HG03571 (cell line): ENCODE results near the gene EML6.

ENCODE experiments used
- ATAC-seq: cut with Tn5 transposase; IDR thresholded peaks from one replicate; pipeline ENCODE4 v1.9.1; 2021; ENCODE audit not compliant: unreplicated experiment

The EML6 gene

DNA sequence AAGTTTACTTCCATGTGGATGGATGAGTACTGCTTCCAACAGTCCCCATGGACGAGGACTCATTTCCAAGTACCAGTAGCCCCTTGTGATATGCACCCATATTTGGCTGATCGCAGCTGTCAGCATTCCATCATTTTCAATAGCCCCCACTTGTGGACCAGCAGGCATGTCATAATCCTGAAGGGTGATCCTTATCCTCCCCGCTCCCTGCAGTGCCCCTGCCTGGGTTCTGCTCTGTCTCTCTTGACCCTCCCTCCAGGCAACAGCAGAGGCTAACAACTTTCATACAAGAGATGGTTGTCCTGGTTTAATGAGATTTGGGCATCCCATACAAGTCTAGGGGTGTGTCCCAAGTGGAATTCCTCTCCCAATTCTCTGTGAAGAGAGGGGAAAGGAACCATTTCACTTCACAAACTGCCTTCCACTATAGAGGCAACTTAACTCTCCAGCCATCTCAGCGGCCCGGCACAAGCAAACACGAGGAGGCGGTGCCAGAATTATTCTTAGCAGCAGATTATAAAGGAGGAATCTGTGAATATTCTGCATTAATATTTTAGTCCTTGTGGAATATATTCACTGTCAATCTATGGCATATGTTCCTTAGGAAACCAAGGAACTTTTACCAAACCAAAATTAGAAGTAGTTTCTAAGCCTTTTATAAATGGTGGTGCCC lies 216.1 kb downstream of the EML6 start:
- ATAC-seq = no peak

DNA sequence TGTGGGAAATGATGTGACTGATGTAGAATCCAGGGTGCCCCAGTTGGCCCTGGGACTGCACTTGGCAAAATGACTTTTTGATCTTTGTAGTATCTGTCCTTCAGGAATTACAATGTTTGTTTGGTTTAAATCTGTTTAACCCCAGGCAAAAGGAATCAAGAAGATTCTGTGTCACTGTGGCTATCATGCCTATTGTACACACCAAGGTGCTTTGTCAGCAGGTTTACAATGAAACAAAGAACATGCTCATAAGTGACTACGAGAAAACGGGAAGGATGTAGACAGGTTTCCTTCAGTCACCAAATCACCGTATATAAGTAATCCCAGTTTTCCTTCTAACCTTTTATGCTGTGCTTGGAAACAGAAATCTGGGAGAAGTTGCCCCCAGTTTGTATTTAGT lies 217.3 kb downstream of the EML6 start:
- ATAC-seq = no peak

DNA sequence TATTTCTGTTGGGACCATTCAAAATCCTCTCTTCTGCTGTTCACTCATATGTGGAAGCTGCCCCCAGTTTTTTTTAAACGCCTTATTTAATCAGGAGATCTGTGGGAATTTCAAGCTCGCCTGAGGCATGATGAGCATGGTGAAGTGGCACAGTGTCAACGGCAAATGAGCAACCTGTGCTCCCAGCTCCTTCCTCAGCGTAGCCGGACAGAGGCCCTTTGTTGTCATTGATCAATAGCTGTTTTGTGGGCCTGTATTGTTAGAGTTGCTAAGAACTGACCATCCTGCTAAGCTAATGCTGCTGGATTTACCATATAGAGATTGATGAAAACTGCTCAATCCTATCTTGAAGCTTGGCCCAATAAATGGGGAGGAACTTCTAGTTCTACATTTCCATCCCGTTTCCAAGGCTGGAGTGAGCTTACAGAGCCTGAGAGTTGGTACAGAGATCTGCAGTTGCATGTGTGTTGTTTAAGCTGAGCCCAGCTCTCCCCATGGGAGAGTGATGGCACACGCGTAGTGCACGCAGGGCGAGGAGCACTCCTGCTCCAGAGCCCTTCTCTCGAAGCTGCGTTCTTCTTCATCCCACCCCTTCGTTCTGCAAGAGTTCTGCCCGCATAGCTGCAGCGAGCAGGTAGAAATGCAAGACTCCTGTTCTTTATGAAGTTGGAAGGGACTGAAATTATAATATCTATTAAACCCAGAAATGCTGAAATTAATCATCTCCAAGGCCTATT lies 218.0 kb downstream of the EML6 start:
- no peak for ATAC-seq

DNA sequence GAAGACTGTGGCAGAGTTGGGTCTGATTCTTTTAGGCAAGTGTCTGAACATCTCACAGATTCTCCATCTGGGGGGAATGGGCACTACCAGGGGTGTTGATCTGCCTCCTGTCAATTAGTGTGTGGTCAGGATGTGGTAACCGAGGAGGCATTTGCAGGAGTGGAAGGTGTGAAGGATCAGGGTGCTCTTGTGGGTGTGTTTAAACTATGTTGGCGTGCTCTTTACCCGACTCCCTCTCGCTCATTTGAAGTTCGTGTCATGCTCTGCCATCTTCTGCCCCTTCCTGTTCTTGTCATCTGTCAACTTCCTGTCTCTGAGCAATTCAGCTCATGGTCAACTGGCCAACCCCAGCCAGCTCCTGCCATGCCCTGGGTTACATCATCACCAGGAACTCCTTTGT lies 218.9 kb downstream of the EML6 start:
- no peak for ATAC-seq

DNA sequence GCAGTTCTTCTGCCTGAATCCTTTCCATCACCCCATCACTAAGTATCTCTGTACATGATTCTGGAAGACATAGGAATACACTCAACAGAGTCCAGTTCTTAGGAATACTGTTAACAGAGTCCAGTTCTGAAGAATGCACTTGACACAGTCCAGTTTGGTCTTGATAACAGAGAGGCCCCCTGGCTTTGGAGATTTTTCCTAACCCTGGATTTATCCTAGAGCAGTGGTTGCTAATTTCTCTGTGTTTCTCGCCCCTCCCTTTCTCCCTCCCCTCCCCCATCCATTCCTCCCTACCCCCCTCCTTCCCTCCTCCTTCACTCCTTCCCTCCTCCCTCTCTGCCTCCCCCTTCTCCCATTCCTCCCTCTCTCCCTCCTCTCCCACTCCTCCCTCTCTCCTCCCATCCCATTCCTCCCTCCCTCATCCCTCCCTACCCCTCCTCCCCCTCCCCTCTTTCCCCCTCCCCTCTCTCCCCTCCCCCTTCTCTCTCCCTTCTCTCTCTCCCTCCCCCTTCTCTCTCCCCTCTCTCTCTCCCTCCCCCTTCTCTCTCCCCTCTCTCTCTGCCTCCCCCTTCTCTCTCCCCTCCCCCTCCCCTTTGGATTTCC lies 221.4 kb downstream of the EML6 start:
- ATAC-seq = no peak

DNA sequence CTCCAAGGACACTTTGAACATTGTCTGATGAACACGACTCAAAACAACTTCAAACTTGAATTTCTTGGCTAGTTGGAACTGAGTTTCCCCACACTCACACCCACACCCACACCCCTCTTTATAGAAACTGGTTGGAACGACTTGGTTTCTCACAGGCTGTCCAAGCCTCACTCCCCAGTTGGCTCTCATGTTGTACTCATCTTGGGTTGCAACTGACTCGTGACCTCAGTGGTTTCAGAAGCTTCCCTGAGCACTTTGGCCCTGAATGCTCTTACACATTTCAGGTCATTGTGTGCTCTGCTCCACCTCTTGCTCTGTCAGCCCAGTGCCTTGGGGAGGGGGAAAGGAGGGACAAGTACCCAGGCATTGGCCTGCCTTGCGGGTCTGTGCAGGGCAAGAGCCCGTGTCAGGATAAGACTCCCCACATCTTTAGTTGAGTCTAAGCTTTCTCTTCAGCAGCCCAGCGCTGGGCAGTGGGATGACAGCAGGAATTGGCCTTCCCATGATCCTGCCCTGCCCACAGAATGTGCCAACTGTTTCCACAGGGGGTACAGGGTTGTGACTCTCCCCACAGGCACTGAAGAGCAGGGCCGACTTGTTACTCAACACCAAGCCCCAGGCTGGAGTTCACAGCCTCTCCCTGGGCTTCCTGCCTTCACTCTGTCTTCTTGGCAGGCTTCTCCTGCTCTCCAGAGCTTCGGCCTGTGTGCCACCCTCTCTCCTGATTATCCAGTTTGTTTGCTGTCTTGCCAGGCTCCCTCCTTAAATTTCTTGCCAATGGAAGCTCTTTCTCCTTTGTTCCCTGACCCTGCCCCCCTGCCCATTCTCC lies 222.1 kb downstream of the EML6 start:
- ATAC-seq = no peak

DNA sequence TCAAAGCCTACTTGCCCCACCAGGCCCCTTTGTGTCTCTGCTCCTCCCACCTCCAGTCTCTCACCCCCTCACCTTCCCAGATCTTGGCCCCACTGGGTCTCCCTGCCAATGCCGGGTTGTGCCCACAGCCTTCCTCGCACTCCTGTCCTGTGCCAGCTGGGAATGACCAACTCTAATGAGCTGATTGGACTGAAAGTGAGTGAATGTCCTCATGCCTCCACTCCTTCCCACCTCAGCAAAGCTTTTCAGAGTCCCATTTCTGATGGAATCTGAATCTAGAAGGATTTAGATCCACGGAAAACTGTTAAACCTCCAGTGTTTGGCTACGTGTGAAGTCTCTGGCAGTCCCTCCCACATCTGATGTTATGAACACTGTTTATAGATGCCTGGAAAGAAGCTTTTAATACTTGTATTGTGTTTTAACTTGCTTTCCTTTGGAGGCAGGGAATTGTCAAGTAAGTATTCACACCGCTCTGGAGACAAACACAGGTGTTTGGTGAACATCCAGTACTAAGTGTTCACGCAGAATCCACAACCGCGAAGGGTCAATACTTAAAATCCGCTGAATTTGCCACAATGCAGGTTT lies 222.9 kb downstream of the EML6 start:
- no peak for ATAC-seq

DNA sequence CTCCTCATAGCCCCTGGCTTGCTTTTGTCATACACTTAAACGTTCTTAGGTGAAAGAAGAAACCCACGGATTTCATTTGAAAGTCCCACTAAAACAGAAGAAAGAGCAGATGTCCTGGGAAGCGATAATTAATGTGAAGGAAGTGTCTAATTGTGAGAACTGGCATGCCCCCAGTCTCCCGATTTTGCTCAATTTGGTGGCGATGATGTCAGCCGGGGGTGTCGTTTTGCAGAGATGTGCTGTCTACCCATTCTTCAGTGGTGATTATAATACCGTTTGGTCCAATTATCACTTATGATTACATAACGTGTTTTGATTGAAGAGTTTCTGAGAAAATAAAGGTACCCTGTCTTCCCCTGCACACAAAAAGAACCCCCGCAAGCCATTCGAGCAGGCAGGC lies 223.7 kb downstream of the EML6 start:
- no peak for ATAC-seq

DNA sequence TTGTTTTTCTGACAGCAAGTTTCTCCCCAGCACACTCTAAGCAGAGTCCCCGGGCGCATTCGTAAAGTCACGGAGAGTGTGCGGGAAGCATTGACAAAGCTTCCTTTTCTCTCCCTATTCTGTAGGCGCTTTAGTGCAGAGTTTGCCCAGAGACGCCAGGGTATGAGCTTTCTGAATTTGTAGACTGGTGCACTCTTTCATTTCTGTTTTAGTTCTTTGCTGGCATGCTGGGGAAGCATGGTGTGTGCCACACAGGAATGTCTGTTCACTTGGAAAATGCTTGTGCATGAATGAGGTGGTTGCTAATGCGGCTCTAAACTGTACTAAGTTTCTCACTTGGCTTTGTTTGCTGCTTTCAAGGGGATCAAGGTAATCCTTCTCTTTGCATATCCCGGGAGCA lies 224.2 kb downstream of the EML6 start:
- ATAC-seq = no peak

DNA sequence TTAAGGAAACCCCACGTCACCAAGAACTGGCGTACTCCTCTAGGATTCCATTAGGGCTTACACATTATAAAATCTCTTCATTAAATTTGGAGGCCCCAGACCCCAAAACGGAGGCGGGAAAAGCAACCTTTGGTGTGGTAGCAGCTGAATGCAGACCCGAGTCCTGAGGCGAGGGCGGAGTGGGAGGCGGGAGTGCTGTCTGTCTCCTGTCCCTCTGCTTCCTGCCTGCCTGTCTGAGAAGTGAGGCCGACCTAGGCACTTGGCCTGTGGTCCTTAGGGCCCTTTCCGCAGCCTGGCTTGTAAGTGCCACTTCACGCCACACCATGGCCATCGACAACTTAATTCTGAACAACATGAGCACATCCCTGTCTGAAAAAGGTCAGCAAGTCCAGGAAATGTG lies 224.7 kb downstream of the EML6 start:
- no peak for ATAC-seq

DNA sequence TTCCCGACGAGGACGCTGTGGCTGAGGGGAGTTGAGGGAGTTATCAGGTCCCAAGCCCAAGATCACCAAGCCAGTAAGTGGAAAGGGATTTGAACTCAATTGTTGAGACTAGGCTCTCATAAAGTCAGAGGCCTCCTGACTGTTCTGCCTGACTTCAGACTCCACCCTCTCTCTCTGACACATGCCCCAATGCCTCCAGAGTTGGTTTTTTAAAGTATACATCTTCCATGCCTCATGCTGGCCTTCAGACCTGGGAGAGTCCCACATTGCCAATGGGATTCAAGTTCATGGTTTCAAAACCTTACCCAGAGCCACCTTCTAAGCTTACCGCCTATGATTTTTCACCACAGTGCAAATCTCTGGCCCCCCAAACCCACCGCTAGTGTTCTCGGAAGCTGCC lies 226.0 kb downstream of the EML6 start:
- no peak for ATAC-seq

DNA sequence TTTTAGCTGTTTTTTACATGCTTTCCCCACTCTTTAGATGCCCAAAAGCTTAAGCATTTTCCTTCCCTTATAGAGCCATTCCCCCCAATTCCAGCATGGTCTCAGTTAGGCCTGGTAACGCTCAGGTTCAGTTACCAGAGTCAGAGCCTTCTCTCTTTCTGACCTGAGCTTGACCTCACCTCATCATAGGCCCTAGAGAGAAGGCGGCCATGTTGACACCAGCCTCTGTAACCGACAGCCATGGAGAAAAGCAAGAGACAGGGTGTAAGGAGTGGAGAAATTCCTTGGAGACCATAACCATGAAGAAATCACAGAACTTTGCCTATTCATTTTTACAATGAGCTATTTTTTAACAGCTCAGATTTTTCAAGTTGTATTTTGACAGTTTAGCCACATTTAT lies 227.3 kb downstream of the EML6 start:
- ATAC-seq = no peak

DNA sequence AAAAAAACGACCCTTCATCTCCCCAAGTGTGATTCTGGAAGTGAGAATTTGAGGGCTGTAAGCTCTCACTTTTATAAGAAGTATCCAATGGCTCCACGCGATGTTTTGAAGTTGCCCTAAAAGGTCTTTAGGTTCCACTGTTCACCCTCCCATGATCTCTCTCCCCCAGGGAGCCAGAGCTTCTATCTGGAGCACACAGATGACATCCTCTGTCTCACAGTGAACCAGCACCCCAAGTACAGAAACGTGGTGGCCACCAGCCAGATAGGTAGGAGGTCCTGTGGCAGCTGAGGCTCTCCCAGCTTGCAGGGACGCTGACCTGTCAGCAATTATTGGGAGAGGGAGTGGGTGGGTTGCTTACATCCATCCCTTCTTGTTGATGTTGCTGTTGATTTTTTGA lies 229.0 kb downstream of the EML6 start:
- ATAC-seq = no peak

DNA sequence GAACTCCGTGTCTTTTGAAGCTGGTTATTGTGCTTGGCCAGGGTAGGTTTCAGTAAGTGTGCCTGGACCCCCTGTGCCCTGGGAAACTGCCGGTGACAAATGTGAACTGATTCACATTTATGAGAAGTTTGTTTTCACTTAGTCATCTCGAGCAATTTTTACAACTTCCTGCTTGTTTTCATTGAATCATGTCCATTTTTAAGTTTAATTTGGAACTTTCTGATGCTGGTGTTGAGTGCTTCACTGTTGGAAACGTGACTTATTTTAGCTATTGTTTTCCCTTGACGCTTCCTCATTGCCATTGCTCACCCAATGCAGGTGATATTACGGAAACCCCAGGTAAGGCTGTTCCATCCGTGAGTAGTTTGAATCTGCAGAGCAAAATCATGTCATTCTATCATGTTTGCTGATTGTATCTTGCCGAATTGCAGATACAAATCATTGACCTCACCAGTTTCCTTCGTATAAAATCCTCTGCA lies 229.6 kb downstream of the EML6 start:
- no peak for ATAC-seq

DNA sequence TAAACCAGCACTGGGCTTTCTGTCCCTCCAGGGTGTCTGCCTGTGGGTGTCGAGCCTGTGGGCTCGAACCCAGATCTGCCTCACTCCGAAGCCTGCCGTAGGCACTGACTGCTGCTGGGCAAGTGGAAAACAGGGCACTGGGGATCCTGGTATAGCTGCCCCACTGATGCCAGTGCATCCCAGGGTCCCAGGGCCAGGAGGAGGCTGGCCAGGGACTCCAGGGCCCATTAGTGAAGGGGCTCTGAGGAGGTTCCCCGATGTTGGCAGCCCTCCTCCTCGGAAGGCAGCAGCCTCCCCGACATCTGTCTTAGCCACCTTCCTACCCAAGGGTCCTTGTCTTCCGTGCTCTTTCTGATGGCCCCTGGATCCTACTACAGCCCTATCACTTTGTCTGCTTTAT lies 230.7 kb downstream of the EML6 start:
- no peak for ATAC-seq

DNA sequence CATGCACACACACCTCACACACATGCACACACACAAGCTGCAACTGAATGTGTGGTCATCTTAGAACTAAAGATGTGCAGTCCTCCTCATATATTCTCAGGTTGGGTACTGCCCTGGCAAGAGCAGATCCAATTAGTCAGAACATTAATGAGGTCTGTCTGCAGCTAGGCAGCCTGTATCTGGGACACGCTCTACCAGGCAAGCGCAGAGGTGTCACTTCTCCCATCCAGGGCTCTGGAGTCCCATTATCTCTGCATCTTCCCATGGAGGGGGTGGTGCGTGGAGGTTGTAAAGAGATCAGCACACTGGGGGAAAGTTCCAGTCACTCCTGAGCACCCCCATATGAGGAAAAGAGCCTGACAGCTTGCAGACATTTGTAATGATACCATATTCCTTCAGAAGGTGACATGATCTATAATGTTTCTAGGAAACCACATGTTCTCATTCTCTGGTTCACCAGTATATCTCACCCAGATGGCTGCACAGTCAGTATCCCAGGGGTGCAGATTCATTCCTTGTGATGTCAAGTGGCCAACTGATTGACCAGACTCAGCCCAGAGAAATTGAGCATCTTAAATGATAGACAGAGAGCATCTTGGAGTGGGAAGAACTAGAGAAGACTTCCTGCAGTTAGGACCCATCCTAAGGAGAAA lies 231.4 kb downstream of the EML6 start:
- ATAC-seq = no peak

DNA sequence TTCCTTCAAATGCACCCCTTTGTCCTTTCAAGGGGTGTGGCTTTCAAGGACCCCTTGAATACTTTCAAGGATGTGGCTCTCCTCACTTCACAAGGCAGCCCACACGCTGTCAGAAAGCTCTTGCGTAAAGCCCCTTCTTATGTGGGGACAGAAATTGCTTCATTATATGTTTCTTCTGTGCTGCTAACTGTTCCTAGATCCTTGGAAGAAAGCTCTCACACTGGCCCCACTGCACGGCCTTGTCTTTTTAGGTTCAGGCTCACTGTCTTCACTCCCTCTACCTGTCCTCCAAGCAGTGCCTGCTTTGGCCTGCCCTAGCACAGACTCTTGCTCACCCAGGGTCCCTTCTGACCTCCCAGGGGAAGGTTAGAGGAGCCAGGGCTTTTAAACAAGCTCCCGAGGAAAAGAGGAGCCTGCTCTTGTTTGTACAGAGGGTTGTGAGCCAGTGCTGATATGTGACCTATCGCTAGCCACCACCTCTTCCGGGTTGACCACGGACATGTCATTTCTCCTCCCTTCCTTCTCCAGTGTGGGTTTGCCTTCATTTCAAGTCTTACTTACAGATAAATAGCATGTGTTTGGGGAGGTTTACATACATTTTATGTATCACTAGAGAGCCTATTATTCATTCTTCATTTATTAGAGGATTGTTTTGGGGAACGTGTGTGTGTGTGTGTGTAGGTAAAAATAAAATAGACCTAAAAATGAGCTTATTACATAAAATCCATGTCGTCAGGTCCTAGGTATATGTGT lies 232.1 kb downstream of the EML6 start:
- ATAC-seq = no peak

DNA sequence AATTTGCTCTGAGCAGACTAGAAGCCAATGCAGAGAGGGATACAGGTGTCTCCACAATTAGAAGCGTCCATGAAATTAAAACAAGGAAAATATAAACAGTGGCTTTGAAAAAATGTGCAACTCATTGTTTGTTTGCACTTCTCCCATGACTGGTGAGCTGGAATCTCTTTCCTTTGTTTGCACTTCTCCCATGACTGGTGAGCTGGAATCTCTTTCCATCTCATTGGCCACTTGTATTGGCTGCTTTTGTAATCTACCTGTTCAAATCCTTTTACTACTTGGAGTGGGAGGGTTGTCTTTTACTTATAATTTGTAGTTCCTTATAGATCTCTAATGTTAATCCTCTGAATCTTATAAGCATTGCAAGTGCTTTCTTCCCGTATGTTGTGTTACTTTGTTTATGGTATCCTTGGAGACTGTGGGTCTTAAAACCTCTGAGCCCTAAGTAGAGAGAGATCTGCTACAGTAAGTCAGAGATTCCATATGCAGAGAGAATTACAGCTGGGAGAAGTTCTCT lies 232.7 kb downstream of the EML6 start:
- ATAC-seq = no peak

DNA sequence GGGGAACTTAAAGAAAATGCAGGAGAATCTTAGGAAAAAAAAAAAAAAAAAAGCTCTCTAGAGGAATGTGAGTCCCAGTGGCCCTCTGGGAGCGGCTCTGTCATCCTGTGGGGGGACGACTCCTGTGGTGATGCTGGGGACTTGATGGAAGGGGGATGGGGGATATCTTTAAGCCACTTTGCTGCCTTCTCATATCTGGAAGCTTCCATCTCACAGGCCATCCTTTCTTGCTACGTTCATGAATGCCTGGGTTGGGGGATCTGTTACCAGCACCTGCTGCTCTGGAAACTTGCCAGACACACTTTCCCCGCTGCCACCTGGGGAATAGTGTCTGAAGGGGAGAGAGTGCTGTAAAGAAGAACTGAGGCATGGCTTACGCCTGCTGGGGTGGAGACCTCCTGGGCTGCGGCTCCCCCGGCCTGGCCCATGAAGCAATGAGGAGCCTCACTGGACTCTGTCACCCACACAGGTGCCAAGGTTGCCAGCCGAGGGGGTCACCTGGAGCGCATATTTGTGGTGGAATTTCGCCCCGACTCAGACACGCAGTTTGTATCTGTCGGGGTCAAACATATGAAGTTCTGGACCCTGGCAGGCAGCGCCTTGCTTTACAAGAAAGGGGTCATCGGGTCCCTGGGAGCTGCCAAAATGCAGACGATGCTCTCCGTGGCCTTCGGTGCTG lies 234.0 kb downstream of the EML6 start:
- no peak for ATAC-seq
